ENCODE measurements around the gene TOP2A. TPM values are rescaled to one million over a fixed set of nuclear protein-coding genes. Genes with fewer than 3 reads are reported as not detected.
A peak's percentile ranks its signal among the peaks of the same experiment; 100 is the strongest.
"Not testable (repeated sequence)": the region's sequence is repeated elsewhere in the genome, so short reads cannot be mapped to it uniquely, and the experiment has no call there.

TOP2A gene
- total RNA-seq, 6 experiments from 2014 or later = 0.22 to 7.3 (median 3.0) TPM

- TF ChIP-seq POLR2A (IDR thresholded peaks at IDR 0.05) (no peak), CTCF (IDR thresholded peaks at IDR 0.05) (peak; percentile 65 to 76 (median 72))
- H3K4me1 ChIP-seq = no peaks in the 10 kb centered on the region
- intact Hi-C loops (cut with DNase I) = loop anchor here in 1 of 2 donors (5.0 kb wide), 1 partner anchor 58 kb away; no protein-coding TSS in a partner anchor
- H3K36me3 ChIP-seq = no peaks in the 10 kb centered on the region
- no peaks in the 10 kb centered on the region for H3K9me3 ChIP-seq
- H3K27ac ChIP-seq = peak overlapping the region in 2 of 3 donors; percentile 26 to 73
- ATAC-seq = peak; percentile 35 to 55 (median 50)
- H3K27me3 ChIP-seq = no peaks in the 10 kb centered on the region
- H3K4me3 ChIP-seq = peak overlapping the region; percentile 30 to 50 (median 34)
- no peak for DNase-seq
- 19% methylated on average over 3 of the region's 3 CpGs for WGBS (ENCODE audit: insufficient coverage, low coverage, low lambda C conversion rate, missing lambda C conversion rate)
These were observed 2.3 kb downstream of the TOP2A start for GRCh38 chr17:40415390-40415789.

GRCh38 chr17:40414312-40414711 is 3.4 kb downstream of the TOP2A start:
- DNase-seq; H3K4me3 ChIP-seq; H3K9me3 ChIP-seq; H3K27me3 ChIP-seq; H3K36me3 ChIP-seq; ATAC-seq; H3K4me1 ChIP-seq; intact Hi-C loops (cut with DNase I); H3K27ac ChIP-seq: not testable (repeated sequence)
- 89% methylated on average over 4 of the region's 4 CpGs for WGBS (ENCODE audit: insufficient coverage, low coverage, low lambda C conversion rate, missing lambda C conversion rate)

GRCh38 chr17:40412880-40413279 is 4.8 kb downstream of the TOP2A start:
- intact Hi-C loops (cut with DNase I) = no loop called here

GRCh38 chr17:40411821-40412220 is 5.9 kb downstream of the TOP2A start:
- ATAC-seq = no peak
- intact Hi-C loops (cut with DNase I) = no loop called here
- no peak overlapping the region for H3K4me3 ChIP-seq
- H3K27ac ChIP-seq = no peak overlapping the region
- H3K4me1 ChIP-seq = no peaks in the 10 kb centered on the region
- DNase-seq = no peak
- no peaks in the 10 kb centered on the region for H3K9me3 ChIP-seq
- no peaks in the 10 kb centered on the region for H3K27me3 ChIP-seq
- no peaks in the 10 kb centered on the region for H3K36me3 ChIP-seq
- 98% methylated on average over 4 of the region's 4 CpGs for WGBS (ENCODE audit: insufficient coverage, low coverage, low lambda C conversion rate, missing lambda C conversion rate)
- TF ChIP-seq POLR2A (IDR thresholded peaks at IDR 0.05) = no peak
- TF ChIP-seq CTCF (IDR thresholded peaks at IDR 0.05) = no peak

More at GRCh38 chr17:40412880-40413279, 4.8 kb downstream of the TOP2A start:
- TF ChIP-seq POLR2A (IDR thresholded peaks at IDR 0.05) = no peak
- TF ChIP-seq CTCF (IDR thresholded peaks at IDR 0.05) = no peak
- no peaks in the 10 kb centered on the region for H3K36me3 ChIP-seq
- no peaks in the 10 kb centered on the region for H3K9me3 ChIP-seq
- no peaks in the 10 kb centered on the region for H3K27me3 ChIP-seq
- ATAC-seq (no peak), DNase-seq (no peak)
- H3K4me1 ChIP-seq = no peaks in the 10 kb centered on the region
- no peak overlapping the region for H3K4me3 ChIP-seq
- no peak overlapping the region for H3K27ac ChIP-seq

- 60% methylated on average over 1 of the region's 1 CpG for WGBS (ENCODE audit: insufficient coverage, low coverage, low lambda C conversion rate, missing lambda C conversion rate)
- no peaks in the 10 kb centered on the region for H3K27me3 ChIP-seq
- TF ChIP-seq POLR2A (IDR thresholded peaks at IDR 0.05) (no peak), CTCF (IDR thresholded peaks at IDR 0.05) (no peak)
- DNase-seq (no peak), ATAC-seq (no peak)
- H3K9me3 ChIP-seq = no peaks in the 10 kb centered on the region
- no peak overlapping the region for H3K4me3 ChIP-seq
- no peaks in the 10 kb centered on the region for H3K36me3 ChIP-seq
- intact Hi-C loops (cut with DNase I) = no loop called here
- H3K27ac ChIP-seq = no peak overlapping the region
- H3K4me1 ChIP-seq = no peaks in the 10 kb centered on the region
These were observed 7.6 kb downstream of the TOP2A start for GRCh38 chr17:40410082-40410481.

GRCh38 chr17:40409540-40409939 is 8.2 kb downstream of the TOP2A start:
- ATAC-seq, H3K4me3 ChIP-seq, H3K36me3 ChIP-seq, H3K9me3 ChIP-seq, H3K4me1 ChIP-seq, H3K27me3 ChIP-seq, DNase-seq, H3K27ac ChIP-seq: not testable (repeated sequence)
- intact Hi-C loops (cut with DNase I) = loop anchor here in 1 of 2 donors (5.0 kb wide), 1 partner anchor 37 kb away; no protein-coding TSS in a partner anchor
- 97% methylated on average over 3 of the region's 4 CpGs for WGBS (ENCODE audit: insufficient coverage, low coverage, low lambda C conversion rate, missing lambda C conversion rate)
